ENCODE data around the gene LRRFIP1.

The LRRFIP1 gene

GRCh38 chr2:237798236-237799059 lies 171.1 kb downstream of the LRRFIP1 start, which contains the start of gene RBM44:
Gene RBM44, plus strand, starts transcription at chr2:237798779. Its CDS starts 14,831 bp downstream, at chr2:237813610.
- DNase-seq = no peak

GRCh38 chr2:237799060-237799428 lies 171.7 kb downstream of the LRRFIP1 start:
- no peak for DNase-seq

- no peak for DNase-seq
These were observed 174.1 kb downstream of the LRRFIP1 start for GRCh38 chr2:237801466-237801865.

GRCh38 chr2:237806334-237806733 lies 178.9 kb downstream of the LRRFIP1 start:
- no peak for DNase-seq

GRCh38 chr2:237815637-237816036 lies 188.2 kb downstream of the LRRFIP1 start:
- peak; percentile 76 for DNase-seq

GRCh38 chr2:237816531-237816930 lies 189.1 kb downstream of the LRRFIP1 start:
- no peak for DNase-seq

- peak; percentile 68 for DNase-seq
These were observed 190.7 kb downstream of the LRRFIP1 start for GRCh38 chr2:237818066-237818473.

- peak; percentile 22 for DNase-seq
These were observed 191.8 kb downstream of the LRRFIP1 start for GRCh38 chr2:237819231-237819630.

- DNase-seq = no peak
These were observed 193.0 kb downstream of the LRRFIP1 start for GRCh38 chr2:237820421-237820820.

GRCh38 chr2:237823544-237823943 lies 196.2 kb downstream of the LRRFIP1 start:
- no peak for DNase-seq

- DNase-seq = peak; percentile 12
These were observed 196.7 kb downstream of the LRRFIP1 start for GRCh38 chr2:237824085-237824484.

- no peak for DNase-seq
These were observed 200.1 kb downstream of the LRRFIP1 start for GRCh38 chr2:237827421-237827987.

Measured in activated CD4-positive, alpha-beta T cell treated with anti-CD3 and anti-CD28 coated beads, Interleukin-2, amount 50 U/mL, for 16 hours (primary cell).